Activated gamma-delta T cell treated with Interleukin-2 at 50 U/mL for 16 hours (primary cell): ENCODE data around the gene UNC13C.

Experiments
- DNase-seq: peaks from one replicate; pipeline ENCODE4 v3.0.0-alpha.2; 2020

UNC13C gene

GRCh38 chr15:54127574-54127973 is 149.3 kb downstream of the UNC13C start:
- no peak for DNase-seq

DNA sequence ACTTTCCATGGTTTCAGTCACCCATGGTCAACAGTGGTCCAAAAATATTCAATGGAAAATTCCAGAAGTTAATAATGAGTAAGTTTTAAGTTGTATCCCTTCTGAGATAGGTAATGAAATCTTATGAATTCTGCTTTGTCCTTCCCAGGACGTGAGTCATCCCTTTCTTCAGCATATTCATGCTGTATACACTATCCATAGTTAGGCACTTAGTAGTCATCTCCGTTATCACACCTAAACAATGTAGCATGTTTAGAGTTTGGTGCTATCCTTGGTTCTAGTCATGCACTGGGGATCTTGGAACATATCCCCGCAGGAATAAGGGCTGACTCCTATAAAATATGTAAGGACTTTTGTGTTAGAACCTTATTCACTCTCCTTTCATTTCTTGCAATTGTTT is 153.2 kb downstream of the UNC13C start:
- no peak for DNase-seq

GRCh38 chr15:54149115-54149531 is 170.9 kb downstream of the UNC13C start:
- no peak for DNase-seq

- DNase-seq: no peak
Observed at GRCh38 chr15:54150255-54150654, 172.0 kb downstream of the UNC13C start.

- DNase-seq: no peak
Observed at GRCh38 chr15:54159012-54159411, 180.8 kb downstream of the UNC13C start.

GRCh38 chr15:54187325-54187724 is 209.1 kb downstream of the UNC13C start:
- DNase-seq: no peak

GRCh38 chr15:54197995-54198394 is 219.8 kb downstream of the UNC13C start:
- DNase-seq: no peak

GRCh38 chr15:54206586-54207321 is 228.5 kb downstream of the UNC13C start:
- DNase-seq: no peak

DNA sequence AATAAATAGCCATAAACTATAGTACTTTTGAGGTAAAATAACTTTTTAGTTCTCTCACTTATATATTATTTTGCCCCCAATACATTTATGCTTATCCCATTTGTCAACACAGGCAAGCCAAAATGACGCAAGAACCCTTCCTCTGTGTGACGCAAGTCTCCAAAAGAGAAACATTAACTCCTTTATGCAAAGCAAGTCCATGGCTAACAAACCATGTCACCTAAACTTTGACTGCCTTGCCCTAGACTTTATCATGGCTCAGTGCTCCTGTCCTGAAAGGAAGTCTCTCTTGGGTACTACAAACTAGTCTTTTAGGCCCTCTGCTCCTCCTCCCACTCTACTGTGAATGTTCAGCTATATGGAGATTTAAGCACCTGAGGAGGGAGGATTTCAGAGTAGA is 230.5 kb downstream of the UNC13C start:
- no peak for DNase-seq

DNA sequence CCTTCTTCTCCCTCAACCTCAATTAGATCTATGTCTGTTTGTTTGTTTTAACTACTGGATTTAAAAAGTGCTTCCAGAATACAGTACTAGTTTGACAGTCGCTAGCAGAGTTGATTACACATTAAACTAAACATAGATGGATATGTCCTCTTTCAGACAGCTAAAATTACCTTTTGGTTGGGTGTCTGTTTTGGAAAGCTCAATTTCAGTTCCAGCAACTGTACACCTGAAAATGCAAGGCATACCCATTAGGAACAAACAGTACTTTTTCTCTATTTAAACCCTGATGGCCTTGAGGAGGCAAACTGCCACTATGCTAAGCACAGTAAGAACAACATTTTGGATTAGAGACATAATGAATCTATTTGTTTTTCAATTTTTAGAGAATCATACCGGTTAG is 234.4 kb downstream of the UNC13C start:
- no peak for DNase-seq

DNA sequence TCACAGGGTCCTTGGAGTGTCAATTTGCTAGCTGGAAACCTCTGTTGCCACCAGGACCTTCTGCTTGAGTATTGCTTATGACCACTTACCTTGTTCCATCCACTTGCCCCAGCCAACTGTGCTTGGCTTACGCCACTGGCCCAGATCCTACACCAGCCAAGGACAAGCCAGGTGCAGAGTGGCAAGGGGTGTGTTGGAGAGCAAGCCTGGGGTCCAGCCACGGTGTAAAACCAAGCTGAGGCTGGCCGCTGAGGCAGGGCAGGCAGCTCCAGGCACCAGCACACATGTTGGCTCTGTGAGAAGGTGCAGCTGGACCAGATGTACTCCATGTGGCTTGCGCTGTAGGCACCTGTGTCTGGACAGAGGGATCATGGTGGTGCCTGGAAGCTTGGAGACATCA is 248.2 kb downstream of the UNC13C start:
- DNase-seq: no peak

DNA sequence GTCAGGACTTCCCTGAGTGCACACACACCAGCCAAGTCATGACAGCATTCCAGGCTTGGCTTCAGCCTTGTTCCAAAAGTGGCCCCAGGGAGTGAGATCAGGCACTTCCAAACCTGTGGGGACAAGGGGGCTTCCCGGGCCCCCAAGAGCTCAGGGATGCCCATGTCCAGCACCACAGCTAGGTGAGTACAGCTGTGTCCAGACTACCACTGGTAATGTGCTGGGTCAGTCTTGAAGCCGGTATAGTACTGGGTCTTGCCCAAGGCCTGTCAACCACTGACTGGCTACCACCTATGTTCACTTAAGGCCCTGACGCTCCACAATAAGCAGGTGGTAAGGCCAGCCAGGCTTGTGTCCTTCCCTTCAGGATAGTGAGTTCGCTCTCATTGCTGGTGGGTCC is 249.3 kb downstream of the UNC13C start:
- DNase-seq: no peak

DNA sequence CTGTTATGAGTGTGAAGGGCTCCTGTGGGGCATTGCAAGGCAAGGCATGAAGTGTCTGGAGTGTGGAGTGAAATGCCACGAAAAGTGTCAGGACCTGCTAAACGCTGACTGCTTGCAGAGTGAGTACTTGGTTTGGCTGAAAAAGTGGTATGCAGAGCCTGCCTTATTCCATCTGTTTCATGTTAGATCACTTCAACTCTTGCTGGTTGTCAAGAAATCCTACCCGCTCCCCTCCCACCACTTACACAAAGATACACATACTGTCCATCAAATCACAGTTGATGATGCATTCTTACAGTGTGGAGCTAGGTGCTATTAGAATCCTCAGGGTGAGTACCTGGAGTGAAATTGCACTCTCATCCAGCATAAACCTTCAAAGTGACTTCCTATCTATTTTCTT is 272.1 kb downstream of the UNC13C start:
- no peak for DNase-seq

DNA sequence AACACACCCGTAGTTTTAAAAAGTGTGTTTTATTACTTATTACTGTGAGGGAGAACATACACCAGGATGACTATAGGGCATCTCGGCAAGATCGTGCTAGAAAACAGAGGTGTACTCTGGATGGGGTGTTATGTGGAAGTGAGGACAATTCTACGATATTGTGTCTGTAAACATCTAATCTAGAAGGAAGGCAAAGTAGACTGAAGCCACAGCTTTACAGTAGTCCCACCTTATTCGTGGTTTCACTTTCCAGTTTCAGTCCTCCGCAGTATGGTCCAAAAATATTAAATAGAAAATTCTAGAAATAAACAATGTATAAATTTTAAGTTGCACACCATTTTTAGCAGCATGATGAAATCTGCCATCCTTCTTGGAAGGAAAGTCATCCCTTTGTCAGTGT is 277.9 kb downstream of the UNC13C start:
- no peak for DNase-seq

DNA sequence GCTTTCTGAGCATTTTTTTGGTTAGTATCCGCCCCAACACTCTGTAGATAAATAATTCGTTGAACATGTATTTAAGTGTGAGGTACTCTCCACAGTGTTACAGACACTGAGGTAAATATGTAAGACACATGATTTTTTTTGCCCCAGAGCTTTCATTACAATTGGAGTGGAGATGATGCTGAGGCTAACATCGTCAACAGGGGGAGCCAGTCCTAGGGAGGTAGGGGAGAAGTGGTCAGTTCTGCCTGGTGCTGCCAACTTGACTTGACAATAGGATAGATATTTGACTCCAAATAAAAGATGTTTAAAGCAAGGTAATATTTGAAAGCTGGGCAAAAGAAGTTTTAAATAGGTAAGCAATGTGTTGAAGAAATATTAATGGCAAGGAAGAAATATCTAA is 295.7 kb downstream of the UNC13C start:
- DNase-seq: no peak

- DNase-seq: no peak
Observed at GRCh38 chr15:54277834-54278233, 299.6 kb downstream of the UNC13C start.

DNA sequence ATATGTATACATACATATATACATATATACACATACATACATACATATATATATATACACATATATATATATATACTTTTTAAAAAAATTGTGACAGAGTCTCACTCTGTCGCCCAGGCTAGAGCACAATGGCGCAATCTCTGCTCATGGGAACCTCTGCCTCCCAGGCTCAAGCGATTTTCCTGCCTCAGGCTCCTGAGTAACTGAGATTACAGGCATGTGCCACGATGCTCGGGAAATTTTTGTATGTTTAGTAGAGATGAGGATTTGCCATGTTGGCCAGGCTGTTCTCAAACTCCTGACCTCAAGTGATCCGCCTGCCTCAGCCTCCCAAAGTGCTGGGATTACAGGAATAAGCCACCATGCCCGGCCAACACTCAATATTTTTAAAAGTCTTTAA is 302.5 kb downstream of the UNC13C start:
- DNase-seq: no peak

GRCh38 chr15:54282228-54282836 is 304.1 kb downstream of the UNC13C start:
- no peak for DNase-seq

GRCh38 chr15:54288049-54288448 is 309.8 kb downstream of the UNC13C start:
- no peak for DNase-seq

- DNase-seq: no peak
Observed at GRCh38 chr15:54289590-54290136, 311.4 kb downstream of the UNC13C start.

DNA sequence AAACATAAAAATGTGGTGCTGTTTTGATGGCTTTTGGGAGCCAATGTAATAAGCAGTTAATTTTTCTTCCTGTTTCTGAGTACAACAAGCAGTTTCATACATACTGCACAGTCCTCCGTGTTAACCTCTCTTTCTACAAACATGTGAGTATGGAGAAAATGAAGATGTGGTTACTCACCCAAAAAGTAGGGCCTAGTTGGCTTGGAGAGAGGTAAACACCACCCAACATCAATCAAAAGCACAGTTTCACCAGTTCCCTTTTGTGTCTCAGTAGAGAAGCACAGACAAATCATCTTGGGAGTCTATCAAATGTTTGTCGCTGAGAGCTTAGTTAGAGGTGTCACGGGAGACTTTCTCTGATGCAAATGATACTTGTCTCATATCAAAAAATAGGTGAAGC is 320.2 kb downstream of the UNC13C start:
- DNase-seq: no peak

GRCh38 chr15:54304321-54304720 is 326.1 kb downstream of the UNC13C start:
- DNase-seq: no peak

DNA sequence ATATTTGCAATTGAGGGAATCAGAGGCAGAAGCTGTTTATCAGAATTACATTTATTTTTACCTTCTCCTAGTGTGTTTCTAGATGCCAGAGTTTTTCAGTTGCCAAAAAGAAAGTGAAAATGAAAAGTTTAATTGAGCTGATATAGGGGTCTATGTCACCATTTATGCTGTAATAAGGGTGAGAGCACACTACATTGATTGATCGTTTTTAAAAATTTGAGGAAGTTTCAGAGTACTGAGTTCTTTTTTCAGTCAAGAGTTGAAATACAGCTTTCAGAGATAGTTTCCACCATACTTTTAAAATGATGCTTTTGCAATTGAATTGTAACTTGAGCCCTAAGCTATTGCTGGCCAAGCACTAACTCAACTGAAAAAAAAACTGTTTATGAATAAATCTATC is 326.9 kb downstream of the UNC13C start:
- DNase-seq: no peak

GRCh38 chr15:54307252-54307902 is 329.1 kb downstream of the UNC13C start:
- no peak for DNase-seq
